ENCODE results near the gene TTLL9.

DNA sequence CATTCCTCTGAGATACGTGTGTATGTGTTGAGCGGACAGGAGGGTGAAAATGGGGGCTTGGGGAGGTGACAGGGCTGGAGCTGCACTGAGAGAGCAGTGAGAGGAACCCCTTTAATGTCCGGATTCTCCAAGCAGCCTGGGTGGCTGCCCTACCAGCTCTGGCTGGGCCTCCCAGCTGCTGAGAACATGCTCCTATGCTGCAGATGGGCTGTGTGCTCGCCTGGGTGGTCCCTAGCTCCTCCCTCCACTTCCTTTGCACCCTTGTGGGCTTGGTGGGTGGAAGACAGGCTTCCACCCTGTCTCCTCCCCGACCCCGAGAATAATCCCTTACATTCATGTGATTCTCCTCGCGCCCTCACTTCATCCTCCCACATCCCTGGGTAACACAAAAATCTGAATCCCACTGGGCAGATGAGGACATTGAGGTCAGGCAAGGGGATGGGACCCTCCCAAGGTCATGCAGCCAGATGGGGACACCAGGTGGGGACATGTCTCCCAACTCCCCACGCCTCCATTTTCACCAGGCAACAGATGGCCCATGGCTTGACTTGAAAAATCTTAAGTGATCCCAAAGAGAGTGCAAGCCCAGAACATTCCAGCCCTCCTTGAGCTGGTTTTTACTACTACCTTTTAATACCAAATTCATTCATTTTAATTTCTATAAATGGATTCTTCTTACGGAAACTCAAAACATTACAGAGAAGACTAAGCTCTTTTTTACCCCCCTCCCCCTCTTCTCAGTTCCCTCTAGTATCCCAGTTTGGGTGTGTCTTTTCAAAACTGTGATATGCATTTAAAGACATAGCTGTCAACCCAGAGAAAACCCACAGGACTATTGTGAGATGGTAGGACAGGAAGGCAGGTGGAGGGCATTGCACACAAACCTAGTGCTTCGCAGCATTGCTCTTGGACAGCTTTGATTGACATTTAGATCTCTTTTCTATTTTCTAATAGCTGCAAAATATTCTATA lies 86.4 kb downstream of the TTLL9 start:
- TF ChIP-seq, protein P1, sequence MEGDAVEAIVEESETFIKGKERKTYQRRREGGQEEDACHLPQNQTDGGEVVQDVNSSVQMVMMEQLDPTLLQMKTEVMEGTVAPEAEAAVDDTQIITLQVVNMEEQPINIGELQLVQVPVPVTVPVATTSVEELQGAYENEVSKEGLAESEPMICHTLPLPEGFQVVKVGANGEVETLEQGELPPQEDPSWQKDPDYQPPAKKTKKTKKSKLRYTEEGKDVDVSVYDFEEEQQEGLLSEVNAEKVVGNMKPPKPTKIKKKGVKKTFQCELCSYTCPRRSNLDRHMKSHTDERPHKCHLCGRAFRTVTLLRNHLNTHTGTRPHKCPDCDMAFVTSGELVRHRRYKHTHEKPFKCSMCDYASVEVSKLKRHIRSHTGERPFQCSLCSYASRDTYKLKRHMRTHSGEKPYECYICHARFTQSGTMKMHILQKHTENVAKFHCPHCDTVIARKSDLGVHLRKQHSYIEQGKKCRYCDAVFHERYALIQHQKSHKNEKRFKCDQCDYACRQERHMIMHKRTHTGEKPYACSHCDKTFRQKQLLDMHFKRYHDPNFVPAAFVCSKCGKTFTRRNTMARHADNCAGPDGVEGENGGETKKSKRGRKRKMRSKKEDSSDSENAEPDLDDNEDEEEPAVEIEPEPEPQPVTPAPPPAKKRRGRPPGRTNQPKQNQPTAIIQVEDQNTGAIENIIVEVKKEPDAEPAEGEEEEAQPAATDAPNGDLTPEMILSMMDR (IDR thresholded peaks at IDR 0.05 in 2 of 3, conservative IDR thresholded peaks at IDR 0.05 in 1 of 3; ENCODE audit: control insufficient read depth in 2 of 3, extremely low read depth in 1 of 3, insufficient read depth in 1 of 3, low read depth in 3 of 3, low read length in 3 of 3): no peak
- TF ChIP-seq, protein P2, sequence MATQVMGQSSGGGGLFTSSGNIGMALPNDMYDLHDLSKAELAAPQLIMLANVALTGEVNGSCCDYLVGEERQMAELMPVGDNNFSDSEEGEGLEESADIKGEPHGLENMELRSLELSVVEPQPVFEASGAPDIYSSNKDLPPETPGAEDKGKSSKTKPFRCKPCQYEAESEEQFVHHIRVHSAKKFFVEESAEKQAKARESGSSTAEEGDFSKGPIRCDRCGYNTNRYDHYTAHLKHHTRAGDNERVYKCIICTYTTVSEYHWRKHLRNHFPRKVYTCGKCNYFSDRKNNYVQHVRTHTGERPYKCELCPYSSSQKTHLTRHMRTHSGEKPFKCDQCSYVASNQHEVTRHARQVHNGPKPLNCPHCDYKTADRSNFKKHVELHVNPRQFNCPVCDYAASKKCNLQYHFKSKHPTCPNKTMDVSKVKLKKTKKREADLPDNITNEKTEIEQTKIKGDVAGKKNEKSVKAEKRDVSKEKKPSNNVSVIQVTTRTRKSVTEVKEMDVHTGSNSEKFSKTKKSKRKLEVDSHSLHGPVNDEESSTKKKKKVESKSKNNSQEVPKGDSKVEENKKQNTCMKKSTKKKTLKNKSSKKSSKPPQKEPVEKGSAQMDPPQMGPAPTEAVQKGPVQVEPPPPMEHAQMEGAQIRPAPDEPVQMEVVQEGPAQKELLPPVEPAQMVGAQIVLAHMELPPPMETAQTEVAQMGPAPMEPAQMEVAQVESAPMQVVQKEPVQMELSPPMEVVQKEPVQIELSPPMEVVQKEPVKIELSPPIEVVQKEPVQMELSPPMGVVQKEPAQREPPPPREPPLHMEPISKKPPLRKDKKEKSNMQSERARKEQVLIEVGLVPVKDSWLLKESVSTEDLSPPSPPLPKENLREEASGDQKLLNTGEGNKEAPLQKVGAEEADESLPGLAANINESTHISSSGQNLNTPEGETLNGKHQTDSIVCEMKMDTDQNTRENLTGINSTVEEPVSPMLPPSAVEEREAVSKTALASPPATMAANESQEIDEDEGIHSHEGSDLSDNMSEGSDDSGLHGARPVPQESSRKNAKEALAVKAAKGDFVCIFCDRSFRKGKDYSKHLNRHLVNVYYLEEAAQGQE (IDR thresholded peaks at IDR 0.05; ENCODE audit: low read depth, low read length): no peak
- TF ChIP-seq POLR2AphosphoS5 (IDR thresholded peaks at IDR 0.05; ENCODE audit: low read length) (no peak), EZH2 (IDR thresholded peaks at IDR 0.05; ENCODE audit: borderline replicate concordance, control insufficient read depth, low read depth, low read length) (no peak), YY1 (IDR thresholded peaks at IDR 0.05; ENCODE audit: low read depth, low read length) (no peak), MTA2 (IDR thresholded peaks at IDR 0.05; ENCODE audit: low read depth) (no peak), CREM (IDR thresholded peaks at IDR 0.05; ENCODE audit: low read depth) (no peak), SP1 (IDR thresholded peaks at IDR 0.05; ENCODE audit: low read depth, low read length) (no peak), POLR2A (IDR thresholded peaks at IDR 0.05; ENCODE audit: low read depth, low read length) (no peak), MYC (IDR thresholded peaks at IDR 0.05; ENCODE audit: insufficient read depth, insufficient read length, insufficient replicate concordance, low read length, severe bottlenecking) (no peak), TCF12 (IDR thresholded peaks at IDR 0.05; ENCODE audit: low read depth, low read length) (no peak)
